Sigmoid colon (tissue), 4 donors: ENCODE results near the gene MYH10.

Source experiments
- EP300 ChIP-seq, 4 donors: sonication (generic); formaldehyde crosslinking; IDR thresholded peaks; one replicate each; pipeline ENCODE4 v1.6.1; 2017; ENCODE audit warnings: antibody characterized with exemption in 4 of 4
- TF ChIP-seq, protein P1 (sequence below), 4 experiments: fragments of 450-650 bp in 3 of 4; fragments of 200-600 bp in 1 of 4; IDR thresholded peaks; one replicate each; pipeline ENCODE4 v1.5.1; 2016 to 2019; ENCODE audit warnings: antibody characterized with exemption in 4 of 4, mild to moderate bottlenecking in 3 of 4, moderate library complexity in 2 of 4

DNA sequence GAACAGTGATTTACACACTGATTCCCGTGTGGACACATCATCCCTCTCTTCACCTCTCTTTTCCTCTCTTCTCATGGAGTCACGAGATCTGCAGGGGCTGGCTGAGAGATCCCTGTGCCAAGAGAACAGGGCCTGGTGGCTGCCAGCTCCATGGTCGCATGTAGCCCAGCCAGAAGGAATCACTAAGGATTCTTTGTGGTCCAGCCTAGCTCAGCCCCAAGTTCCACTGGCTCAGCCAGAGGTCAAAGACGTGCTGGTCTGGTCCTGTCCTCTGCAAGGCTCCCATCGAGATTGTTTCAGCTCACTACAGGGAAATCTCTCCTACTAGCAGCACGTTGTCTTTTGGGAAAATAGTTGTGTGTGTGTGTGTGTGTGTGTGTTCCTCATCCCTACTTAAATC lies 128.4 kb downstream of the MYH10 start:
- TF ChIP-seq, protein P1, sequence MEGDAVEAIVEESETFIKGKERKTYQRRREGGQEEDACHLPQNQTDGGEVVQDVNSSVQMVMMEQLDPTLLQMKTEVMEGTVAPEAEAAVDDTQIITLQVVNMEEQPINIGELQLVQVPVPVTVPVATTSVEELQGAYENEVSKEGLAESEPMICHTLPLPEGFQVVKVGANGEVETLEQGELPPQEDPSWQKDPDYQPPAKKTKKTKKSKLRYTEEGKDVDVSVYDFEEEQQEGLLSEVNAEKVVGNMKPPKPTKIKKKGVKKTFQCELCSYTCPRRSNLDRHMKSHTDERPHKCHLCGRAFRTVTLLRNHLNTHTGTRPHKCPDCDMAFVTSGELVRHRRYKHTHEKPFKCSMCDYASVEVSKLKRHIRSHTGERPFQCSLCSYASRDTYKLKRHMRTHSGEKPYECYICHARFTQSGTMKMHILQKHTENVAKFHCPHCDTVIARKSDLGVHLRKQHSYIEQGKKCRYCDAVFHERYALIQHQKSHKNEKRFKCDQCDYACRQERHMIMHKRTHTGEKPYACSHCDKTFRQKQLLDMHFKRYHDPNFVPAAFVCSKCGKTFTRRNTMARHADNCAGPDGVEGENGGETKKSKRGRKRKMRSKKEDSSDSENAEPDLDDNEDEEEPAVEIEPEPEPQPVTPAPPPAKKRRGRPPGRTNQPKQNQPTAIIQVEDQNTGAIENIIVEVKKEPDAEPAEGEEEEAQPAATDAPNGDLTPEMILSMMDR (IDR thresholded peaks at IDR 0.05), result no peak
- no peak for TF ChIP-seq EP300 (IDR thresholded peaks at IDR 0.05)
